MM.1S (cell line): ENCODE measurements around the gene TROAP.

Experiments used
- CTCF ChIP-seq: fragments of 300-600 bp; sonication (generic); IDR thresholded peaks from 2 replicates; pipeline ENCODE4 v1.5.1; 2016; ENCODE audit warnings: antibody characterized with exemption, low read length, mixed read lengths
- EZH2 ChIP-seq: fragments of 300-600 bp; sonication (generic); optimal IDR thresholded peaks from 2 replicates; pipeline ENCODE3; 2017; ENCODE audit warnings: low read depth, mild to moderate bottlenecking, antibody characterized with exemption, low read length, mixed read lengths
- EZH2phosphoT487 ChIP-seq: fragments of 300-600 bp; sonication (generic); IDR thresholded peaks from 2 replicates; pipeline ENCODE4 v1.6.1; 2018; ENCODE audit warnings: antibody characterized with exemption, low read length

- TF ChIP-seq EZH2 (no peak), CTCF (no peak), EZH2phosphoT487 (no peak)
These were observed 7.8 kb downstream of the TROAP start for GRCh38 chr12:49330631-49331379.
